MM.1S (cell line): ENCODE results near the gene ASPDH.

Source experiments
- DNase-seq: peaks from one replicate; pipeline ENCODE4 v3.0.0-alpha.2; 2015
- H2AFZ ChIP-seq: fragments of 300-600 bp; sonication (generic); 2 replicates; pipeline ENCODE4 v1.6.0; 2016; ENCODE audit warnings: antibody characterized with exemption, low read length
- H3F3A ChIP-seq: fragments of 300-600 bp; sonication (generic); 2 replicates; pipeline ENCODE4 v1.6.1; 2016; ENCODE audit warnings: mild to moderate bottlenecking, antibody characterized with exemption, low read length, moderate library complexity, mixed read lengths; ENCODE audit not compliant: insufficient read depth
- H3K27ac ChIP-seq: fragments of 300-600 bp; sonication (generic); 2 replicates; pipeline ENCODE4 v1.5.1; 2016; ENCODE audit warnings: mild to moderate bottlenecking, low read length
- H3K27me3 ChIP-seq: fragments of 300-600 bp; sonication (generic); replicated peaks from 2 replicates; pipeline ENCODE4 v1.6.0; 2016; ENCODE audit warnings: low read length; ENCODE audit not compliant: insufficient read depth
- H3K36me3 ChIP-seq: fragments of 300-600 bp; sonication (generic); replicated peaks from 2 replicates; pipeline ENCODE4 v1.6.1; 2016; ENCODE audit warnings: mild to moderate bottlenecking, low read length, mixed read lengths; ENCODE audit not compliant: insufficient read depth
- H3K4me1 ChIP-seq: fragments of 300-600 bp; sonication (generic); 2 replicates; pipeline ENCODE4 v1.6.1; 2016; ENCODE audit warnings: low read length, mixed read lengths
- H3K4me2 ChIP-seq: fragments of 300-600 bp; sonication (generic); 2 replicates; pipeline ENCODE4 v1.6.0; 2016; ENCODE audit warnings: low read depth, low read length
- H3K4me3 ChIP-seq: fragments of 300-600 bp; sonication (generic); 2 replicates; pipeline ENCODE4 v1.5.1; 2016; ENCODE audit warnings: low read length, mixed read lengths
- H3K79me2 ChIP-seq: fragments of 300-600 bp; sonication (generic); 2 replicates; pipeline ENCODE4 v1.6.1; 2016; ENCODE audit warnings: mixed run types, low read length, mixed read lengths
- H3K9ac ChIP-seq: fragments of 300-600 bp; sonication (generic); 2 replicates; pipeline ENCODE4 v1.6.1; 2016; ENCODE audit warnings: low read length, mixed read lengths
- H3K9me2 ChIP-seq: fragments of 300-600 bp; sonication (generic); replicated peaks from 2 replicates; pipeline ENCODE4 v1.6.1; 2016; ENCODE audit warnings: mild to moderate bottlenecking, low read length, mixed read lengths; ENCODE audit not compliant: insufficient read depth
- H3K9me3 ChIP-seq: fragments of 300-600 bp; sonication (generic); replicated peaks from 2 replicates; pipeline ENCODE4 v1.6.1; 2016; ENCODE audit warnings: mild to moderate bottlenecking, low read length, mixed read lengths; ENCODE audit not compliant: insufficient read depth
- H4K20me1 ChIP-seq: fragments of 300-600 bp; sonication (generic); 2 replicates; pipeline ENCODE4 v1.6.1; 2016; ENCODE audit warnings: mild to moderate bottlenecking, low read length, moderate library complexity, mixed read lengths; ENCODE audit not compliant: insufficient read depth
- EZH2 ChIP-seq: fragments of 300-600 bp; sonication (generic); optimal IDR thresholded peaks from 2 replicates; pipeline ENCODE3; 2017; ENCODE audit warnings: low read depth, mild to moderate bottlenecking, antibody characterized with exemption, low read length, mixed read lengths
- EZH2phosphoT487 ChIP-seq: fragments of 300-600 bp; sonication (generic); IDR thresholded peaks from 2 replicates; pipeline ENCODE4 v1.6.1; 2018; ENCODE audit warnings: antibody characterized with exemption, low read length
- TF ChIP-seq, protein P1 (sequence below): fragments of 300-600 bp; sonication (generic); IDR thresholded peaks from 2 replicates; pipeline ENCODE4 v1.5.1; 2016; ENCODE audit warnings: antibody characterized with exemption, low read length, mixed read lengths

Gene ASPDH

DNA sequence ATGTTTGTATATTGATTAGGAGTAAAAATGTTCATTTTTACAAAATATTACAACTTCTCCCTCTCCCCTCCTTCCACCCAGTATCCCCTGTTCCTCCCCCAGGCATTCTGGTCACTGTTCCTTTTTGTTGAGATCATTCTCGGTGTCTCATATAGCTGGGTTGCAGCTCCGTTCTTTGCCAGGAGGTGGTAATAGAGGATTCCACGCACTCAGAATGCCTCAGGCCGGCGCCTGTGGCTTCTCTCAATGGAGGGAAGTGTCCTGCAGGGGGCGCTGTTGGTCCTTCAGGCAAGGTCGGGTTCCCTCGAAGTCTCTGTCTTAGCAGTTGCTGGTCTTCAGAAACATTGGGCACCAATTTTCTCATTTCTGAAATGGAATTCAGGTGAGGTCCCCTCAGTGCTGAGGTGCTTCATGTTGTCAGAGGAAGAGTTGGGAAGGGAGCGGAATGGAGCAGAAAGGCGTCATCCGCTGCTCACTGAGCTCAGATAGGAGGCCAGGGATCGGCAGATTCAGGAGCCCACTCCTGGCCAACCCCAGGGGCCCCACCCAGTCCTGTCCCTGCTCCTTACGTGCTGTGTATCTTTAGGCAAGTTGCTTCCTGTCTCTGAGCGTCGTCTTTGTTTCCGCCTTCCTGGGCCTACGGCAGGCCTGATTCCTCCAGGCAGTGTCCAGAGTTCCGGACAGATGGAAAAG is 26.7 kb downstream of the ASPDH start:
- Histone ChIP-seq H3K27me3 (no peaks in the 10 kb centered on the region), H3K4me2 (no peak overlapping the region), H3K9me2 (no peaks in the 10 kb centered on the region)

GRCh38 chr19:50485284-50485955 is 28.3 kb downstream of the ASPDH start:
- no peaks in the 10 kb centered on the region for H3K79me2 ChIP-seq
- no peak for DNase-seq
- no peaks in the 10 kb centered on the region for H3K4me1 ChIP-seq
- TF ChIP-seq, protein P1, sequence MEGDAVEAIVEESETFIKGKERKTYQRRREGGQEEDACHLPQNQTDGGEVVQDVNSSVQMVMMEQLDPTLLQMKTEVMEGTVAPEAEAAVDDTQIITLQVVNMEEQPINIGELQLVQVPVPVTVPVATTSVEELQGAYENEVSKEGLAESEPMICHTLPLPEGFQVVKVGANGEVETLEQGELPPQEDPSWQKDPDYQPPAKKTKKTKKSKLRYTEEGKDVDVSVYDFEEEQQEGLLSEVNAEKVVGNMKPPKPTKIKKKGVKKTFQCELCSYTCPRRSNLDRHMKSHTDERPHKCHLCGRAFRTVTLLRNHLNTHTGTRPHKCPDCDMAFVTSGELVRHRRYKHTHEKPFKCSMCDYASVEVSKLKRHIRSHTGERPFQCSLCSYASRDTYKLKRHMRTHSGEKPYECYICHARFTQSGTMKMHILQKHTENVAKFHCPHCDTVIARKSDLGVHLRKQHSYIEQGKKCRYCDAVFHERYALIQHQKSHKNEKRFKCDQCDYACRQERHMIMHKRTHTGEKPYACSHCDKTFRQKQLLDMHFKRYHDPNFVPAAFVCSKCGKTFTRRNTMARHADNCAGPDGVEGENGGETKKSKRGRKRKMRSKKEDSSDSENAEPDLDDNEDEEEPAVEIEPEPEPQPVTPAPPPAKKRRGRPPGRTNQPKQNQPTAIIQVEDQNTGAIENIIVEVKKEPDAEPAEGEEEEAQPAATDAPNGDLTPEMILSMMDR = no peak
- TF ChIP-seq EZH2 (no peak), EZH2phosphoT487 (no peak)
- H3K4me2 ChIP-seq = no peak overlapping the region
- H3K9ac ChIP-seq = no peak overlapping the region
- no peak overlapping the region for H3K4me3 ChIP-seq
- H3K27me3 ChIP-seq = no peaks in the 10 kb centered on the region
- H3K36me3 ChIP-seq = 0 out of 2 replicates have a peak, but pooled peaks cover 5% of the 10 kb centered on the region
- no peaks in the 10 kb centered on the region for H4K20me1 ChIP-seq
- H3K9me3 ChIP-seq = no peaks in the 10 kb centered on the region
- H3F3A ChIP-seq = no peaks in the 10 kb centered on the region
- no peak overlapping the region for H3K27ac ChIP-seq
- H2AFZ ChIP-seq = no peak overlapping the region
- no peaks in the 10 kb centered on the region for H3K9me2 ChIP-seq

More for the DNA sequence above, 26.7 kb downstream of the ASPDH start:
- H2AFZ ChIP-seq = no peak overlapping the region
- H4K20me1 ChIP-seq = no peaks in the 10 kb centered on the region
- H3K36me3 ChIP-seq = 0 out of 2 replicates have a peak, but pooled peaks cover 5% of the 10 kb centered on the region
- H3K4me1 ChIP-seq = no peaks in the 10 kb centered on the region
- H3K9me3 ChIP-seq = no peaks in the 10 kb centered on the region
- H3K27ac ChIP-seq = no peak overlapping the region
- TF ChIP-seq EZH2 = no peak
- TF ChIP-seq, protein P1 = peak; percentile 60
- H3F3A ChIP-seq = no peaks in the 10 kb centered on the region
- no peak overlapping the region for H3K9ac ChIP-seq
- H3K4me3 ChIP-seq = no peak overlapping the region
- peak; percentile 37 for DNase-seq
- H3K79me2 ChIP-seq = no peaks in the 10 kb centered on the region

DNA sequence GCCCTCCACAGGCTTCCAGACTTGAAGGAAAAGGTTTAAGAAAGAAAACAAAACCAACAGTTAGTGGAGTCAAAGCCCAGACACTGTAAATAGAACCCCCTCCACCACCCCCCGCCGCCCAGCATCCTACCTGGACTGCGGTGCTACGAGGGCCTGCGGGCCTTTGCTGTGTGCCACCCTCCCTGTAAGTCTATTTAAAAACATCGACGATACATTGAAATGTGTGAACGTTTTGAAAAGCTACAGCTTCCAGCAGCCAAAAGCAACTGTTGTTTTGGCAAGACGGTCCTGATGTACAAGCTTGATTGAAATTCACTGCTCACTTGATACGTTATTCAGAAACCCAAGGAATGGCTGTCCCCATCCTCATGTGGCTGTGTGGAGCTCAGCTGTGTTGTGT is 30.8 kb downstream of the ASPDH start:
- Histone ChIP-seq H2AFZ (no peak overlapping the region), H3F3A (no peaks in the 10 kb centered on the region), H3K79me2 (peaks cover 17% of the 10 kb centered on the region), H3K4me1 (no peaks in the 10 kb centered on the region), H3K27ac (no peak overlapping the region), H3K9me3 (no peaks in the 10 kb centered on the region), H3K4me2 (no peak overlapping the region), H3K9me2 (no peaks in the 10 kb centered on the region), H3K9ac (no peak overlapping the region), H4K20me1 (0 out of 2 replicates have a peak, but pooled peaks cover 3% of the 10 kb centered on the region), H3K36me3 (0 out of 2 replicates have a peak, but pooled peaks cover 5% of the 10 kb centered on the region), H3K4me3 (no peak overlapping the region), H3K27me3 (no peaks in the 10 kb centered on the region)
- no peak for DNase-seq
- TF ChIP-seq, protein P1 = no peak
- TF ChIP-seq EZH2 = no peak
- TF ChIP-seq EZH2phosphoT487 = no peak
